Kidney (tissue), 14 donors: ENCODE results near the gene NCMAP. TPM values are rescaled to one million over a fixed set of nuclear protein-coding genes. Genes with fewer than 3 reads are reported as not detected.
A peak's percentile ranks its signal among the peaks of the same experiment; 100 is the strongest.

ENCODE experiments used
- DNase-seq, 5 donors: peaks; one replicate each; pipeline ENCODE4 v3.0.0-alpha.2; 2013 to 2020
- FAIRE-seq: peaks from 2 replicates; lab custom pipeline; 2012; peaks lifted over from hg19 to GRCh38; lab: Jason Lieb, UNC
- H3K27ac ChIP-seq, 2 donors: one replicate each; pipeline ENCODE4 v1.7.0; 2013; ENCODE audit warnings: low read depth in 2 of 2, low read length in 2 of 2, inconsistent platforms in 1 of 2
- H3K27me3 ChIP-seq: one replicate; pipeline ENCODE4 v1.7.1; 2013; ENCODE audit warnings: low read length, inconsistent platforms; ENCODE audit not compliant: control insufficient read depth, insufficient read depth
- H3K36me3 ChIP-seq, 3 donors: one replicate each; pipeline versions ENCODE4 v1.7.0 to v1.7.1; 2013; ENCODE audit warnings: low read length in 3 of 3, control low read depth in 1 of 3, inconsistent platforms in 1 of 3; ENCODE audit not compliant: insufficient read depth in 3 of 3, control insufficient read depth in 2 of 3
- H3K4me1 ChIP-seq, 3 donors: one replicate each; pipeline versions ENCODE4 v1.7.0 to v1.7.1; 2013; ENCODE audit warnings: low read length in 3 of 3, inconsistent platforms in 1 of 3, low read depth in 1 of 3; ENCODE audit not compliant: control insufficient read depth in 2 of 3, insufficient read depth in 2 of 3
- H3K4me3 ChIP-seq, 3 donors: one replicate each; pipeline versions ENCODE4 v1.7.0 to v1.8.1; 2013; ENCODE audit warnings: low read length in 3 of 3, control low read depth in 1 of 3, inconsistent platforms in 1 of 3
- H3K9ac ChIP-seq, 3 donors: one replicate each; pipeline versions ENCODE4 v1.7.0 to v1.7.1; 2013; ENCODE audit warnings: low read length in 3 of 3, control low read depth in 1 of 3, inconsistent platforms in 1 of 3
- H3K9me3 ChIP-seq, 3 donors: one replicate each; pipeline versions ENCODE4 v1.7.0 to v1.7.1; 2013; ENCODE audit warnings: low read length in 3 of 3, control low read depth in 1 of 3, inconsistent platforms in 1 of 3; ENCODE audit not compliant: control insufficient read depth in 2 of 3, insufficient read depth in 1 of 3
- CTCF ChIP-seq: IDR thresholded peaks from 3 replicates; pipeline ENCODE4 v1.5.1; 2012; ENCODE audit warnings: mild to moderate bottlenecking, moderate library complexity, borderline replicate concordance; ENCODE audit not compliant: insufficient read depth; ENCODE audit errors: extremely low read depth
- intact Hi-C: fragments of 100-400 bp; cut with DNase I; formaldehyde crosslinking; loops from one replicate; pipeline ENCODE4 v1.11.1; 2022
- polyA plus RNA-seq: library from polyadenylated mRNA; stranded (reverse); fragments of 350-450 nt; fragmentation: Illumina TruSeq; extraction: RNeasy Lipid Tissue Mini Kit (QIAGEN cat#74804); gene quantifications from one replicate; pipeline ENCODE4 v1.2.3, GENCODE V29; 2014; ENCODE audit warnings: low read depth, low replicate concordance; ENCODE audit not compliant: insufficient read depth
- total RNA-seq: library from RNA; stranded (reverse); fragmentation: NEBNext Ultra II Directional; extraction: Animal tissue kit (Norgen Biotek cat#: 25700); gene quantifications from one replicate; pipeline ENCODE4 v1.2.1, GENCODE V29; 2021
- donor health status: control.
- donor health status: control.
- donor health status: control.
- donor health status: control.
- donor health status: control.
- donor health status: DM: yes; HTN: yes; CAD: no.
- donor health status: Normal renal cell carcinoma (clear cell type).

Gene NCMAP
- total and polyA plus RNA-seq, 2 donors from 2014 or later: 0.65 to 11.0 TPM

- no peaks in the 10 kb centered on the region for H3K27me3 ChIP-seq
- peaks cover 0 to 2% (median 0%) of the 10 kb centered on the region in 3 donors for H3K4me1 ChIP-seq
- intact Hi-C loops: no loop called here
- DNase-seq (peak; percentile 59 to 78 (median 67)), FAIRE-seq (no peak)
- TF ChIP-seq CTCF: no peak
- H3K36me3 ChIP-seq: no peaks in the 10 kb centered on the region
- H3K9me3 ChIP-seq: no peaks in the 10 kb centered on the region
- H3K4me3 ChIP-seq: no peak overlapping the region
- H3K27ac ChIP-seq: no peak overlapping the region
- no peak overlapping the region for H3K9ac ChIP-seq
Measured at GRCh38 chr1:24562625-24563024, 6.7 kb downstream of the NCMAP start.

DNA sequence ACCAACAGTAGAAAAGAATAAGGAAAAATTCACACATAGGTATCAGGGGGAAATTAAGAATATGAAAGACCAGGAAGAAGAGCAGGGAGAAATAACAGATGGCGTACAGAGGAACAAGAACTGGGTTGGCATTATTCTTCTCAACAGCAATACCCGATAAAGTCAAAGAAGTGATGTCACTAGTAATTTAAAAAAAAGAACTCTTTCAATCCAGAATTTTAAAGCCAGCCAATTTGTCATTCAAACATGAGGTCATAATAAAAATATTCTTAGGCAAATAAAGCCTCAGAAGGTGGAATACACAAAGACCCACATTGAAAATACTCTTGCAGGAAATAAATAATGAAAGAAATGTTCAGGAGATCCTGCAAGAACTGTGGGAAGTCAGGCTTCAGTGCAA is 8.8 kb downstream of the NCMAP start:
- Histone ChIP-seq H3K4me1 (peaks cover 0 to 6% (median 2%) of the 10 kb centered on the region in 3 donors), H3K9ac (no peak overlapping the region), H3K36me3 (no peaks in the 10 kb centered on the region), H3K4me3 (no peak overlapping the region), H3K9me3 (no peaks in the 10 kb centered on the region), H3K27me3 (no peaks in the 10 kb centered on the region), H3K27ac (no peak overlapping the region)
- no peak for FAIRE-seq
- TF ChIP-seq CTCF: no peak
- DNase-seq: no peak
- intact Hi-C loops: no loop called here

- peak in 1 of 5 donors; percentile 13 for DNase-seq
- intact Hi-C loops: no loop called here
- Histone ChIP-seq H3K27me3 (no peaks in the 10 kb centered on the region), H3K36me3 (no peaks in the 10 kb centered on the region), H3K27ac (no peak overlapping the region), H3K9ac (no peak overlapping the region), H3K4me3 (no peak overlapping the region), H3K9me3 (no peaks in the 10 kb centered on the region), H3K4me1 (peaks cover 0 to 6% (median 2%) of the 10 kb centered on the region in 3 donors)
- no peak for FAIRE-seq
- TF ChIP-seq CTCF: no peak
Measured at GRCh38 chr1:24566236-24566867, 10.5 kb downstream of the NCMAP start.
